HG02763 (cell line): ENCODE data around the gene SCARF1.

Source experiments
- ATAC-seq: cut with Tn5 transposase; IDR thresholded peaks from one replicate; pipeline ENCODE4 v1.9.1; 2021; ENCODE audit warnings: mild to moderate bottlenecking, moderate library complexity; ENCODE audit not compliant: unreplicated experiment

SCARF1 gene

DNA sequence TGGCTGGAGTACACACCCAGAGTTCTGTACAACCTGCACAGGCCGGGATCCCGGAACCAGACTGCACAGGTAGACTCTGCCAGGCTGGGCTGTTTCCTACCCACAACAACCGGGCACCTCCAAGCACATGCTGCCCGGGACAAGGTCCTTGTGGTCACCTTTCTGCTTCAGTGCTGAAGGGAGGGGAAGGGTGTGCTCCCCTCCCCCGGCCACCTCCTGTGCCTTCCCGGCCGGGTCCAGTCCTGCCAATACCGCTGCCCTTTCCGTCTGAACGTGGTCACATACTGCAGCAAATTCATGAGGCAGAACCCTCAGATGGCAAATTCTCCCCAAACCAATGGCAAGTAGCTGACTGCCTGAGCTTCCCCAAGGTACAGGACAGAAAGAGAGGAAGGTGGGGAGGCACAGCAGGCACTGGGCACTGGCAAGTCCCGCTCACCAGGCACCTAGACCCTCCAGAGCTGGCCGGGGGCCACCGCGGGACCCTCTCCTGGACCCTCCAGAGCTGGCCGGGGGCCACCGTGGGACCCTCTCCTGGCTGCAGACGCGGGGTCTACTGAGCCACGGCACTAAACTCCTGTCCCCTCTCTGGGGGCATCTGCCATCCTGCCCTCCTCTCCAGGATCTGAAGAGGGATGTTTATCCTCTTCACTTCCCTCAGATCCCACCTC is 39.7 kb downstream of the SCARF1 start:
- no peak for ATAC-seq

DNA sequence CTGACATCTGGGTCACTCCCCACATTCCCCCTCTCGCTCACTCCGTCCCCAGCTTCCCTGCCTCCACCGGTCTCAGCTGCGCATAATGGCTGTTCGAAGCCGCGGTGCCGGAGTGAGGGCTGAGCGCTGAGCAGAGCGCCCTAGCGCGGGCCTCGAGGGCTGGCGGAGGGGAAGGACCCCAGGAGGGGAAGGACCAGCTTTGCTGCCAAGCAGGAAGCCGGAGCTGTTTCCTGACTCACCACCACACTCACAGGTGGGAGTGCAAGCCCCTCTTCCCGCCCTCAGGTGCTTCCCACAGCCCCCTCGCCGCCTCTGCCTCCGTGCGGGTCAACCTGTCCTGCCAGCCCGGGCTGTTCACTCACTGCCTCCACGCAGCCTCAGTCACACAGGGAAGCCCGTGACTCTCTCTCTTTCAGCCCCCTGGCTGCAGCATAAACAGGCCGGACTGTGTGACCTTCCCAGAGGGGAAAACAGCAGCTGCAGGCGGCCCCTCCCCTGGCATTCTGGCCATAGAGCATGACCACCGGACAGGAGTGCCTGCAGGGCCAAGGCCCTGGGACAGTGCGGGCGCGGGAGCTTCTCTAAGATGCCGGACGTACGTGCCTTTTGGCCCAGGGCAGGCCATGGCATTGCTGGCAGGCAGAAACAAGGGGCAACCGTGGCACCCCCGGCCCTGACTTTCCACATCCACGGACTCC is 40.6 kb downstream of the SCARF1 start:
- ATAC-seq, result no peak

DNA sequence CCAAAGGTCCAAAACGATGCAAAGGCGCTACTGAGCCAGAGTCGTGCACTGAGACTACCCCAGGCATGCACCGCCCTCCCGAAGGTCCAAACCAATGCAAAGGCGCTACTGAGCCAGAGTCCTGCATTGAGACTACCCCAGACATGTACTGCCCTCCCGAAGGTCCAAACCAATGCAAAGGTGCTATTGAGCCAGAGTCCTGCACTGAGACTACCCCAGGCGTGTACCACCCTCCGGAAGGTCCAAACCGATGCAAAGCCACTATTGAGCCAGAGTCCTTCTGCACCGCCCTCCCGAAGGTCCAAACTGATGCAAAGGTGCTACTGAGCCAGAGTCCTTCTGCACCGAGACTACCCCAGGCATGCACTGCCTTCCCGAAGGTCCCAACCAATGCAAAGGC is 44.0 kb downstream of the SCARF1 start:
- no peak for ATAC-seq

DNA sequence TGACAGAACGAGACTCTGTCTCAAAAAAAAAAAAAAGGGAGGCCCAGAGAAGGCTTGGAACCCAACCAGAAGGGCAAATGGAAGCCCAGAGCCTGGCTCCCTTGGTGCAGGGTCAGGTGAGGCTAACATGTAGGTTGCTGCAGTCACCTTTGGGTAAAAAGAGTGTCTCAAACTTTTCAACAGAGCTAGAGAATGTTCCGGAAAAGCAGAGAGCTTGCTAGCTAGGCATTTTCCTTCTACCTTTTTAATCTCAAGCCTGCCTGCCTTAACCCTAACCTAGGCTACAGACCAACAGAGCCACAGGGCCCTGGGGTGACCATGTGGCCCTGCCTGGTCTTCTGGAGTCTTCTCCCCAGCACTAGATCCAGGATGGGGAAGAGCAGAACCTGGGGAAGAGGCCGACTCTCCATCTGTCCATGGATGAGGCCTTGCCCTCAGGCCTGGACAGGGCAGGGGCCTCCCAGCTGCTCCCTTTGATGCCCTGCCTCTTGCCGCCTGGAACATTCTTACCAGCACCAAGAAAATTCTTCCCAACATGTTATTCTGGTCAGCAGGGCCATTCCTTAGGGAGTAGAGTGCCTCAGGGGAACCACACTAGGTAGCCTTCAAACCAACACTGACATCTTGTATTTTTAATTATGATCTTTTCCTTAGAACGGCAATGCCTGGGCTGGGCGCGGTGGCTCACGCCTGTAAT is 47.0 kb downstream of the SCARF1 start:
- ATAC-seq, result no peak

DNA sequence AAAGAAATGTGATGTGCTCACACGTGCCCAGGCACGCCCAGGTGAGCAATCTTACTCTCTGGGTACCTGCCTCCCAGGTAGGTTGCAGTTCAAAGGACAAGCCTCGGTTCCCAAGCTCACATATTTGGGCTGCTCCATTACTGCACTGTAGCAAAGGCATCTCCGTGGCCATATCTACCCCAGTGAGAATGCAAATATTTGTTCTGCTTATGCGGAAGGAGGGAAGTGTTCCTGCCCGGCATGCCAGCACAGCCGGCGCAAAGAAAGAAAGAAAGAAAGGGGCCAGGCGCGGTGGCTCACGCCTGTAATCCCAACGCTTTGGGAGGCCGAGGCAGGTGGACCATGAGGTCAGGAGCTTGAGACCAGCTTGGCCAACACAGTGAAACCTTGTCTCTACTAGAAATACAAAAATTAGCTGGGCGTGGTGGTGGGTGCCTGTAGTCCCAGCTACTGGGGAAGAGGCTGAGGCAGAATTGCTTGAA is 47.6 kb downstream of the SCARF1 start:
- ATAC-seq, result no peak

DNA sequence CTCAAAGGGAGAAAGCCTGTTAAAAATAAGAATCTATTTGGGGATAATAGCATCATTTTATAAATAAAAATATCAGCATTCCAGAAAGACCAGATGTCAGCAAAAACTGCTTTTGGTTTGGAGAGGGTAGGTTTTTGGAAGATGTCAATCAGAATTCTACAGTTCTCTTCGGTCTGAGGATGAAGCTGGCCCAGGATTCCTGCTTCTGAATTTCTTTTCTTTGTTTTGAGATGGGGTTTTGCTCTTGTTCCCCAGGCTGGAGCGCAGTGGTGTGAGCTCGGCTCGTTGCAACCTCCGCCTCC is 52.0 kb downstream of the SCARF1 start:
- no peak for ATAC-seq

DNA sequence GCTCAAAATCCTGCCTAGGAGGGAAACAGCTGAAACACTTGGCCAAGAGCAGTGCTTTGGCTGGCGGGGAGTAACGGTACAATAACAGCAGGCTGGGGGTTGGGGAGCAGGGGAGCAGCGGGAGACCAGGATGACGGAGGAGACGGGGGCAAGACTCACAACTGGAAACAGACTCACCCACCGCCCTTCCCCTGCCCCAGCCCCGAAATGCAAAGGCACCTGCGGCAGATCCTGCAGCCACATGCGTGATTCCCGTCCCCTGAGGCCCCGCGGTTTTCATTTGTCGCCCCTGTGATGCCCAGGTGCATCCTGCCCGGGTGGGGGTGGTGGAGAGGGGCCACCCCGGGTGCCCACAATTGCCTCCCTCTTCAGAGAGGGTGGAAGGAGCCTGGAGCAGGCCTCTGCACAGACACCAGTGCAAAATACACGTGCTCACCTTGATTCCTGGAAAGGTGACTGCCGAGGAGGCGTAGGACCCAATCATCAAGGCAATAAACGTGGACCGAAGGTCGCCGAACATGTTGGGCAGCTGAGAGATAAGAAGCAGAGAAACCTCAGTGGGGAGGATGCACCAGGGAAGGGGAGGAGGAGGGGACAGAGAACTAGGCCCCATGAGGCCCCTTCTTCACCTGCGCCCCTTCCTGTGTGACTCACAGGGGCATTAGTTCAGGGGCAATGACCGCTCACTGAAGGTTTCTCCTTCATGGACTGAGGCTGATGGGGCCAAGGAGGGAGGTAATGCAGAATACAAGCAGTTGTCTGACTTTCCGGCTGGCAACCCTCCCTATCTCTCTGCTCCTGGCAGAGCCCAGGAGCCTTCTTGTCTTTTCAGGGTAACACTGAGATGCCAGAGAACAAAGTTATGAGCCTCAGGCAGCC is 52.5 kb downstream of the SCARF1 start:
- ATAC-seq, result peak; percentile 72

DNA sequence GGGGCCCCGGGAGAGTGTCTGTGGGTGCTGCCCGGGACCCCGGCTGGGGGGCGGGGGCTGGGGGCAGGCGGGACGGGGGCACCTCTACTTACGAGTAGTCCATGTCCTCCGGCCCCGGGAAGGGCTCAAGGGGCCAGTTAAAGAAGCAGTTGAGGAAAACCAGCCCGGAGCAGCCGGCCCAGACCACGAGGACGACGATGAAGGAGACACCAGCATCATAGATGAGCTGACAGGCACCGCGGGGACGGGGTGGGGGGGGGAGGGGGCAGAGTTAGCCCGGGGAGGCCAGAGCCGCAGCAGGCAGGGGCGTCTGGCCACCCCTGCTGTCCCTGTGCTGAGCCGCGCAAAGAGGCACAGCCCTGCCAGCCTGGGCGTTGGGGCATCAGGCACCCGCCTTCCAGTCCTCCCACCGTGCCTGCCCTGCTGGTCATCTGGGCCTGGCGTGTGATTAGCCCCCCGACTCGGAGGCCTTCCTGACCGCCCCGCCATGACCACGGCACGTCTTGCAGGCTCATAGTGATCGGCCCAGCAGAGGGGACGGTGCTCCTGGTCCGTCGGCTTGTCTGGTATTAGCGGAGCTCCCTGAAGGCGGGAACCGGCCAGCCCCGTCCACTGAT is 54.0 kb downstream of the SCARF1 start:
- ATAC-seq, result no peak

DNA sequence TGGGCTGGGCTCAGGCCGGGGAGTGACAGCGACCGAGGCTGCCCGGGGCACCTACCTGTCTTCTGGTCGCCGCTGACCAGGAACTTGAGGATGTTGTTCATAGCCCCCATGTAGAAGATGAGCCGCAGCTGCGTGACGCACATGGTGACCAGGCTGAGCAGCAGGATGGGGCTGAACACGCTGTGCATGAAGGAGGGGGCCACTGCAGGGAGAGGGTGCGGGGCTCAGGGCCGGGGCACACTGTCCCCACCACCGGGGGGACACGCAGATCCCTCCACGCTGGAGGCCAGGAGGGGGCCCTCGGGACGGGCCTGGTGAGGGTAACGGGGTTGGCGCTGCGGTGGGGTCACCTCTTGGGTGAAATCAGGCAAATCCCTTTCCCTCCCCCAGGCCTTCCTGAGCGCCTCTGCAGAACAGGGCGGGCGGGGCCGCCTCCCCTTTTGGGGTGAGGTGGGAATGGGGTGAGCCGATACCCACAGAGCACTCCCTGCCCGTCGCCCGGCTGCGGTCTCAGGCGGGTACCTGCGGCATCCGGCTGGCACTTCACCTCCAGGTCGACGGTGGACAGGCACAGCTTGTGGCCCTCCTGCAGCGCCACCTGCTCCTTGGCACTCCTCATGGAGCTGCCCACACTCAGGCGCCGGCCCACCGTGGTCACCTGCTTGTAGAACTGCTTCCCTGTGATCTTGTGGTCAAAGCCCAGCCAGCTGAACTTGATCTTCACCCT is 54.6 kb downstream of the SCARF1 start:
- ATAC-seq, result no peak

DNA sequence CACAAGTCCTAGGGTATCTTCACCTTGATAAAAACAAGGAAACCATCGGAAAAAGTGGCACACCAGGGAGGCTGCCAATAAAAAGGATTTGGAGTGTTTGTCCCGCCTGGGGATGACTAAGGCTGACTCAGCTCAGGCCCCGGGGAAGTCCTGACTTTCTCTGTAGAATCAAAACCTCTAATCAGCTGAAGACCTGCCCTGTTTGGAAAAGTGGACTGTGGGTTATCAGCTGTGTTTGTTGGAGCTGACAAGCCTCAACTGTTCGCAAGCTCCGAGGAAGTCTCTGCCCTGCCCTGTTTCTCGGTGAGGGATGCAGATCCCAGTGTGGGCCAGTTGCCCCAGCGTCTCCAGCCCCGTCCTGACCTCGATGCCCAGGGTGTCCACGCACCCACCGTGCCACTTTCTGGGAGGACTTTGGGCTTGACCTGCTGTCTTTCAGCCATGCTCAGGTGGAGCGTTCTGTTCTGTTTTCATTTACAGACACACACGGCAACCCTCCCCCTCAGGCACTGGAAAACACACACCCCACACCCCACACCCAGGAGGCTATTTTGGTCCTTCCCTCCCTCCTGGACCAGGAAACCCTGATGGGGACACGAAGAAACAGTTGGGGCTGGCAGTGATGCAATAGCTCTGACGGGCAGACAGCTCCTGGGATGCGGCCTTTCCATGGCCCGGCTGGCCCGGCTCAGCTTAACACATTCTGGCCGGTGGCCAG is 55.3 kb downstream of the SCARF1 start:
- no peak for ATAC-seq

DNA sequence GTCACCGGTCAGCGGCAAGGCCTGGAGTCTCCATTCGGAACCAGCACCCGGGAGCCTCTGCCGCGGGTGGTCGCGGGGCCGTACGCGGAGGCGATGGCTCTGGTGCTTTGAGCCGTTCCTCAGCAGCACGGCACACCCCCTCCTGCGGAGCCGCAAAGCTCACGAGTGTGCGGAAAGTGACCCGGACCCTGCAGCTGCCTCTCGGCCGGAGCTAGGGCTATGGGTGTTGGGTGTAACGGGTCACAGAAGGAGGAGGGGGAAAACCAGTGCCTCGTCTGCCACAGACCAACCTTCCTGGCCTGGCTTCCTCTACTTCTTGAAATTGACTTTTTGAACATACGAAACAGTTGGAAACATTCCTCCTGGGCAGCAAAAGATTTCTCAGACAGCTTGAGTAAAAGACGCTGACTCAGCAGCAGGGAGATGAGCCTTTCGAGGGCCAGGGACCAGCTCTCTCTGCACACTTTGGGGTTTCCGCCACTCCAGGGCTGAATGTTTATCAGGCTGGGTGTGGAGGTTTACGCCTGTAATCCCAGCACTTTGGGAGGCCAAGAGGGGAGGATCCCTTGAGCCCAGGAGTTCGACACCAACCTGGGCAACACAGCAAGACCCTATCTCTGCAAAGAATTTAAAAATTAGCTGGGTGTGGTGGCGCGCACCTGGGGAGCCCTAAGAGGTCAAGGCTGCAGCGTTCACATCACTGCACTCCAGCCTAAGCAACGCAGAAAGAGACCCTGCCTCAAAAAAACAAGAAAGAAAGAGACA is 56.5 kb downstream of the SCARF1 start:
- ATAC-seq, result no peak

DNA sequence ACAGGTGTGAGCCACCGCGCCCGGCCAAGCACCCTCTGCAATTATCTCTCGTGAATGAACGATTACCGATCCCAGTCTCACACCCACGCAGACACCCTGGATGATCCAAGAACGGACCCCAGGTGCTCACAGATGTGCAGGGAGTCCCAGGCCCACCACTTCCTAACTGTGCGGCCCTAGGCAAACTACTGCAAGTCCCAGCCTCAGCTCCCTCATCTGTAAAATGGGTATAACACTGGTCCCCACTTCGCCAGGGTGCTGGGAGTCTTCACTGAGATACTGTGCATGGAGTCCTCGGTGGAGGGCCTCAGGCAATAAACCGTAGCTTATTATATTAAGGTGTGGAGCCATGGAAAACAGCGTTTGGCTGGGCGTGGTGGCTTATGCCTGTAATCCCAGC is 61.4 kb downstream of the SCARF1 start:
- no peak for ATAC-seq
